Effector memory CD8-positive, alpha-beta T cell (primary cell): ENCODE measurements around the gene ENPP3.
A peak's percentile ranks its signal among the peaks of the same experiment; 100 is the strongest.

ENCODE experiments used
- ATAC-seq: fragments of 150-1000 bp; cut with Tn5 transposase; replicated peaks from 2 replicates; pipeline ENCODE4 v1.10.0; 2021; ENCODE audit warnings: mild to moderate bottlenecking, moderate library complexity
- DNase-seq, 3 experiments: peaks; one replicate each; pipeline ENCODE4 v3.0.0; 2021
- H3K27ac Mint-ChIP-seq, 2 donors: one replicate each; pipeline ENCODE4 v1.8.0; 2022; ENCODE audit warnings: mild to moderate bottlenecking in 2 of 2, mixed read lengths in 2 of 2, moderate library complexity in 2 of 2
- H3K27me3 Mint-ChIP-seq, 2 donors: one replicate each; pipeline ENCODE4 v1.8.0; 2022; ENCODE audit warnings: mixed read lengths in 2 of 2
- H3K36me3 Mint-ChIP-seq: one replicate; pipeline ENCODE4 v1.8.0; 2022; ENCODE audit warnings: mild to moderate bottlenecking, moderate library complexity, mixed read lengths; ENCODE audit not compliant: insufficient read depth
- H3K4me1 Mint-ChIP-seq, 2 donors: one replicate each; pipeline ENCODE4 v1.8.0; 2022; ENCODE audit warnings: low read depth in 2 of 2, mixed read lengths in 2 of 2
- H3K4me3 Mint-ChIP-seq, 2 donors: one replicate each; pipeline ENCODE4 v1.8.0; 2022; ENCODE audit warnings: mild to moderate bottlenecking in 2 of 2, mixed read lengths in 2 of 2, moderate library complexity in 2 of 2
- H3K9me3 Mint-ChIP-seq, 2 donors: one replicate each; pipeline ENCODE4 v1.8.0; 2022; ENCODE audit warnings: mixed read lengths in 2 of 2

The ENPP3 gene

GRCh38 chr6:131776985-131777384 lies 139.9 kb downstream of the ENPP3 start:
- peaks cover 10 to 31% of the 10 kb centered on the region in 2 donors for H3K27me3 Mint-ChIP-seq
- H3K27ac Mint-ChIP-seq: no peak overlapping the region
- H3K9me3 Mint-ChIP-seq: no peaks in the 10 kb centered on the region
- no peak for DNase-seq
- no peak for ATAC-seq
- H3K4me3 Mint-ChIP-seq: no peak overlapping the region
- H3K36me3 Mint-ChIP-seq: no peaks in the 10 kb centered on the region
- no peaks in the 10 kb centered on the region for H3K4me1 Mint-ChIP-seq

- no peak for ATAC-seq
- no peaks in the 10 kb centered on the region for H3K9me3 Mint-ChIP-seq
- H3K36me3 Mint-ChIP-seq: no peaks in the 10 kb centered on the region
- peaks cover 5 to 25% of the 10 kb centered on the region in 2 donors for H3K27me3 Mint-ChIP-seq
- no peak overlapping the region for H3K4me3 Mint-ChIP-seq
- H3K27ac Mint-ChIP-seq: no peak overlapping the region
- H3K4me1 Mint-ChIP-seq: no peaks in the 10 kb centered on the region
- DNase-seq: no peak
Observed at GRCh38 chr6:131778169-131778568, 141.1 kb downstream of the ENPP3 start.

- no peaks in the 10 kb centered on the region for H3K4me1 Mint-ChIP-seq
- H3K27me3 Mint-ChIP-seq: peaks cover 10 to 25% of the 10 kb centered on the region in 2 donors
- no peak overlapping the region for H3K4me3 Mint-ChIP-seq
- H3K36me3 Mint-ChIP-seq: no peaks in the 10 kb centered on the region
- no peak for ATAC-seq
- no peak for DNase-seq
- no peak overlapping the region for H3K27ac Mint-ChIP-seq
- H3K9me3 Mint-ChIP-seq: no peaks in the 10 kb centered on the region
Observed at GRCh38 chr6:131779304-131779703, 142.2 kb downstream of the ENPP3 start.

GRCh38 chr6:131780600-131780999 lies 143.5 kb downstream of the ENPP3 start:
- H3K4me1 Mint-ChIP-seq: no peaks in the 10 kb centered on the region
- peaks cover 14 to 18% of the 10 kb centered on the region in 2 donors for H3K27me3 Mint-ChIP-seq
- ATAC-seq: no peak
- no peak overlapping the region for H3K4me3 Mint-ChIP-seq
- H3K36me3 Mint-ChIP-seq: no peaks in the 10 kb centered on the region
- DNase-seq: no peak
- no peak overlapping the region for H3K27ac Mint-ChIP-seq
- no peaks in the 10 kb centered on the region for H3K9me3 Mint-ChIP-seq

GRCh38 chr6:131781687-131782086 lies 144.6 kb downstream of the ENPP3 start:
- H3K4me1 Mint-ChIP-seq: no peaks in the 10 kb centered on the region

GRCh38 chr6:131782764-131783163 lies 145.7 kb downstream of the ENPP3 start:
- DNase-seq (no peak), ATAC-seq (no peak)
- Mint-ChIP-seq H3K27ac (no peak overlapping the region), H3K36me3 (no peaks in the 10 kb centered on the region), H3K9me3 (no peaks in the 10 kb centered on the region), H3K4me1 (no peaks in the 10 kb centered on the region), H3K4me3 (no peak overlapping the region), H3K27me3 (peaks cover 14 to 18% of the 10 kb centered on the region in 2 donors)

More at GRCh38 chr6:131781687-131782086, 144.6 kb downstream of the ENPP3 start:
- Mint-ChIP-seq H3K9me3 (no peaks in the 10 kb centered on the region), H3K4me3 (no peak overlapping the region), H3K36me3 (no peaks in the 10 kb centered on the region), H3K27me3 (peaks cover 14 to 18% of the 10 kb centered on the region in 2 donors), H3K27ac (no peak overlapping the region)
- ATAC-seq (no peak), DNase-seq (no peak)

GRCh38 chr6:131784561-131784960 lies 147.5 kb downstream of the ENPP3 start:
- ATAC-seq: no peak
- H3K36me3 Mint-ChIP-seq: no peaks in the 10 kb centered on the region
- peaks cover 0 to 6% of the 10 kb centered on the region in 2 donors for H3K4me1 Mint-ChIP-seq
- peaks cover 8 to 14% of the 10 kb centered on the region in 2 donors for H3K27me3 Mint-ChIP-seq
- no peak overlapping the region for H3K27ac Mint-ChIP-seq
- H3K9me3 Mint-ChIP-seq: no peaks in the 10 kb centered on the region
- H3K4me3 Mint-ChIP-seq: no peak overlapping the region
- DNase-seq: no peak

- ATAC-seq (no peak), DNase-seq (no peak)
- Mint-ChIP-seq H3K9me3 (no peaks in the 10 kb centered on the region), H3K4me1 (peaks cover 0 to 11% of the 10 kb centered on the region in 2 donors), H3K27ac (no peak overlapping the region), H3K27me3 (peaks cover 0 to 14% of the 10 kb centered on the region in 2 donors), H3K4me3 (no peak overlapping the region), H3K36me3 (no peaks in the 10 kb centered on the region)
Observed at GRCh38 chr6:131787079-131787478, 150.0 kb downstream of the ENPP3 start.

GRCh38 chr6:131787766-131788712 lies 150.9 kb downstream of the ENPP3 start:
- Mint-ChIP-seq H3K27me3 (peaks cover 0 to 14% of the 10 kb centered on the region in 2 donors), H3K4me1 (peaks cover 0 to 12% of the 10 kb centered on the region in 2 donors), H3K4me3 (no peak overlapping the region), H3K9me3 (no peaks in the 10 kb centered on the region), H3K27ac (no peak overlapping the region), H3K36me3 (no peaks in the 10 kb centered on the region)
- no peak for DNase-seq
- no peak for ATAC-seq

GRCh38 chr6:131789219-131789618 lies 152.1 kb downstream of the ENPP3 start:
- H3K4me3 Mint-ChIP-seq: no peak overlapping the region
- H3K9me3 Mint-ChIP-seq: no peaks in the 10 kb centered on the region
- H3K36me3 Mint-ChIP-seq: no peaks in the 10 kb centered on the region
- peaks cover 0 to 12% of the 10 kb centered on the region in 2 donors for H3K4me1 Mint-ChIP-seq
- peak; percentile 83 for ATAC-seq
- H3K27me3 Mint-ChIP-seq: peaks cover 0 to 8% of the 10 kb centered on the region in 2 donors
- DNase-seq: no peak
- no peak overlapping the region for H3K27ac Mint-ChIP-seq

- Mint-ChIP-seq H3K27ac (no peak overlapping the region), H3K36me3 (no peaks in the 10 kb centered on the region), H3K4me1 (peaks cover 0 to 12% of the 10 kb centered on the region in 2 donors), H3K4me3 (no peak overlapping the region), H3K27me3 (peaks cover 4 to 6% of the 10 kb centered on the region in 2 donors), H3K9me3 (no peaks in the 10 kb centered on the region)
- DNase-seq (no peak), ATAC-seq (no peak)
Observed at GRCh38 chr6:131791476-131791875, 154.4 kb downstream of the ENPP3 start.

GRCh38 chr6:131792091-131792496 lies 155.0 kb downstream of the ENPP3 start:
- no peaks in the 10 kb centered on the region for H3K9me3 Mint-ChIP-seq
- no peaks in the 10 kb centered on the region for H3K36me3 Mint-ChIP-seq
- peaks cover 10 to 12% of the 10 kb centered on the region in 2 donors for H3K27me3 Mint-ChIP-seq
- H3K4me3 Mint-ChIP-seq: no peak overlapping the region
- H3K4me1 Mint-ChIP-seq: peaks cover 0 to 12% of the 10 kb centered on the region in 2 donors
- no peak overlapping the region for H3K27ac Mint-ChIP-seq
- ATAC-seq (peak; percentile 49), DNase-seq (no peak)

GRCh38 chr6:131795366-131795765 lies 158.3 kb downstream of the ENPP3 start:
- peaks cover 0 to 5% of the 10 kb centered on the region in 2 donors for H3K4me1 Mint-ChIP-seq
- H3K4me3 Mint-ChIP-seq: no peak overlapping the region
- ATAC-seq (no peak), DNase-seq (no peak)
- no peaks in the 10 kb centered on the region for H3K36me3 Mint-ChIP-seq
- H3K27ac Mint-ChIP-seq: no peak overlapping the region
- H3K27me3 Mint-ChIP-seq: peaks cover 13 to 15% of the 10 kb centered on the region in 2 donors
- no peaks in the 10 kb centered on the region for H3K9me3 Mint-ChIP-seq
